ENCODE measurements around the gene TBC1D22A. TPM values are rescaled to one million over a fixed set of nuclear protein-coding genes. Genes with fewer than 3 reads are reported as not detected.

The TBC1D22A gene
- total and polyA plus RNA-seq, 9 of the 15 experiments (the other 6 are each of a cell fraction or from before 2014, with no cell fraction given), result 0.20 to 11.5 (median 5.2) TPM

DNA sequence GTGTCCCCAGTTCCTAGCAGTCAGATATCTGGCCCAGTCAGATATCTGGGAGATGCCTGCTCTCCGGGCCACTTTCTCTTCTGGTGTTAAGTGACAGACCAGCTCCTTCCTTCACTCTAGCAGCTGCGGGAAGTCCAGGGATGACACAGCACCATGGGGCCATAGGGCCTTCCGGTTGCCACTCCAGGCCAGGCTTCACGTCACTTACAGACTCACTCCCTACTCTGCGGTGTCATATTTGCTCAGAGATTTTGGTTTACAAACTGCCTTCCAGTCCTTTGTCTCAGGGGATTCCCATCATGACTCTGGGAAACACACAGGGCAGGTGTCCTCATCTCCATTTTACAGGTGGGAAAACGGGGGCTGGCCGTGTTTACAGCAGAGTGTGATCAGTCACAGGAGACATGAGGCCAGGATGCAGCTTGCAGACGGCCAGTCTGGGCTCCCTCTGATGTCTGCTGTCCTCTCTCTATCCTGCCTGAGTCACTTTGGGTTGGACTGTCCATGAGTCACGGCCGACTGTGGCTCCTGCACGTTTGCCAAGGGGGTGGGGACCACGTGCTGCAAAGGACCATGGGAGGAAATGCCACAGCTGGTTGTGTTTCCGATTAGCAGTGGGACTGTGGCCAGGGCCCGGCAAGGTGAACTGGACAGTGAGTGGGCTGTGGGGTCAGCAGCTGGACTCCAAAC lies 8.2 kb upstream of the TBC1D22A start (continued):
- TF ChIP-seq CHD7 (IDR thresholded peaks at IDR 0.05; ENCODE audit: low read depth, low read length) (no peak), ZNF699 (CRISPR knock-in tag; IDR thresholded peaks at IDR 0.05; ENCODE audit: insufficient replicate concordance) (no peak), MAFG (tag; conservative IDR thresholded peaks at IDR 0.05) (peak; percentile 81), KLF6 (CRISPR knock-in tag; IDR thresholded peaks at IDR 0.05; ENCODE audit: borderline replicate concordance) (no peak), NFIC (IDR thresholded peaks at IDR 0.05) (peak; percentile 73), HMG20B (CRISPR knock-in tag; IDR thresholded peaks at IDR 0.05) (no peak), PRPF4 (IDR thresholded peaks at IDR 0.05; ENCODE audit: insufficient read depth, low read depth, low read length, poor library complexity, severe bottlenecking) (no peak), ZNF41 (CRISPR knock-in tag; conservative IDR thresholded peaks at IDR 0.05) (no peak), SPI1 (IDR thresholded peaks at IDR 0.05; ENCODE audit: borderline replicate concordance, low read depth, low read length) (no peak), HNRNPUL1 (IDR thresholded peaks at IDR 0.05; ENCODE audit: low read length) (no peak), RFX7 (CRISPR knock-in tag; IDR thresholded peaks at IDR 0.05) (no peak), MXI1 (IDR thresholded peaks at IDR 0.05; ENCODE audit: low read depth, low read length) (no peak), SAP30 (IDR thresholded peaks at IDR 0.05; ENCODE audit: borderline replicate concordance, insufficient read depth, low read depth, low read length, poor library complexity, severe bottlenecking) (peak; percentile 36), ID3 (CRISPR knock-in tag; IDR thresholded peaks at IDR 0.05) (no peak), ID3 (tag; IDR thresholded peaks at IDR 0.05) (peak; percentile 52; the same call in 1 of the 2 replicates), CEBPB (tag; IDR thresholded peaks at IDR 0.05) (no peak), ATF7 (IDR thresholded peaks at IDR 0.05) (peak; percentile 67; the same call in 1 of the 2 replicates)

All from K562 (cell line).